NCI-H1092 treated with DMSO at 0.1 percent for 48 hours (cell line): Measurements from ENCODE around the gene E2F1.
"Not testable (repeated sequence)": the region's sequence is repeated elsewhere in the genome, so short reads cannot be mapped to it uniquely, and the experiment has no call there.

Experiments used
- DNase-seq: peaks from one replicate; lab custom pipeline; 2025; lab: John Stamatoyannopoulos, UW

Gene E2F1

GRCh38 chr20:33640287-33640686 lies 45.9 kb downstream of the E2F1 start:
- DNase-seq: no peak

DNA sequence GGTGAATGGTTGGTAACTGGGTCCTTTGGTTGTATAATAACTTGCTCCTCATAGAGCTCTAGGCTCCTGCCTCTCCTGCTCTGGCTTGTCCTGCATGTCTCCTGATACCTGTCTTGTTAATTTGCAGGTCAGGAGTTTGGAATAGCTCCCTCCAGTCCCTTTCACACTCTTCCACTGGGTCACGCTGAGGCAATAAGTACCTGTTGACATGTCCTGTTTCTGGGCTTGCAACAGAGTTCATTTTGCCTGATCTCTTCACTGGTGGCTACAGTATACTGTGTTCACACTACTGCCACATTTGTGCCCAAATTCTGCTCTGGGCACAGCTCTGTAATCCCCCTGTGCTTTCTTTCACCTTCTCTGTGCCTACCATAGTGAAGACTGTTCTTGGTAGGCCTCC lies 49.4 kb downstream of the E2F1 start:
- no peak for DNase-seq

DNA sequence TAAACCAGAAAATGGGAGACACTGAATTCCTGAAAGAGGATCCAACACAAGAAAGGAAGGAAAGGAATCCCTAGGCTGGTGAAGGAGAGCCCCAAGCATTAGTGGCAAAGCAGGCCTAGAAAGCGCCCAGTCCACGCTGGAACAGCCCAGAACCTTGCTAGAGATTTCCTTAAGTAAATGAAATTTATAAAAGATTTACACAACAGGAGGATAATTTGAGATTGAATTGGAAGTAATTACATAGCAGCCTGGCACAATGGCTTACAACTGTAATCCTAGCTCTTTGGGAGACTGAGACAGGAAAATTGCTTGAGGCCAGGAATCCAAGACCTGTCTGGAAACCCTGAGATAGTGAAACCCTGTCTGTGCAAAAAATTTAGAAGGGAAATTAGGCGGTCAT lies 50.8 kb downstream of the E2F1 start:
- DNase-seq: no peak

DNA sequence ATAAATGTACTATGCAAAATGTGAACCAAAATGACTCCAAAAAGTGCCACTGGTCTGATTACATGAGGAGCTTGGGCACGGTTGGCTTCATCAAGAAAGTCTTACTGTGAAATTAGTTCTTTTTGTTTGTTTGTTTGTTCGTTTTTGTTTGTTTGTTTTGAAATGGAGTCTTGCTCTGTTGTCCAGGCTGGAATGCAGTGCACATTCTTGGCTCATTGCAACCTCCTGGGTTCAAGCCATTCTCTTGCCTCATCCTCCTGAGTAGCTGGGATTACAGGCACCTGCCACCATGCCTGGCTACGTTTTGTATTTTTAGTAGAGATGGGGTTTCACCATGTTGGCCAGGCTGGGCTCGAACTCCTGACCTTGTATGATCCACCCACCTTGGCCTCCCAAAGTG lies 54.3 kb downstream of the E2F1 start:
- DNase-seq: not testable (repeated sequence)

DNA sequence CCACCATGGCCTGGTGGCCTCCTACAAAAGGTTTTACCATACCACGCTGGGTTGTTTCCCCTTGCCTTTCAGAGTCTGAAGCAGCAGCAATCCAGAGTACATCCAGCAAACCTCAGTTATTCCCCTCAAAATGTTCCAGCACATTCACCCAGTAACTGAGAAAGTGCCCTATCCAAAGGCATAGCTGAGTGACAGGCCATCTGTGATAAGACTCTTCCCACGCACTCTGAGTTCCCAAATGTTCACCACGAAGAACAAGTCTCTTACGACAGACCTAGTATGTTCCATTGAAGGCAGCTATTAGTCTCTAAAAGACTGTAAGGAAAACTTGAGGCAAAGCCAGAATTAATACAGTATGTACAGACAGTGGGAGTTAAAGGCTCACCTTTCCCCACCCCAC lies 55.7 kb downstream of the E2F1 start:
- no peak for DNase-seq

DNA sequence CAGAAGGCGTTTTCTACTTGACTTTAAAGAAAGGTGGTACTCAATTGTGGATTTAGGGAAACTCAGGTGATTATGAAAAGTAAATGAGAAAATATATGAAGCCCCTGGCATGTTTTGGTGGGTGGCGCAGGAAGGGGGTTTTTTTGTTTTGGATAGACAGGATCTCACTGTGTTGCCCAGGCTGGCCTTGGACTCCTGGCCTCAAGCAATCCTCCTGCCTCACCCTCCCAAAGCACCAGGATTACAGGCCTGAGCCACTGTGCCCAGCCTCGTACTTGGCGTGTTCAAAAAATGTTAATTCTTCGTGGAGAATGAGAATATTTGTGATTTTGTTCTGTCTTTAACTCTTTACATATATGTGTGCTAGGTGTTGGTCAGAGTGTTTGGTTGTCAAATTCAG lies 56.2 kb downstream of the E2F1 start:
- no peak for DNase-seq

- DNase-seq: no peak
Observed at GRCh38 chr20:33629533-33629932, 56.7 kb downstream of the E2F1 start.

DNA sequence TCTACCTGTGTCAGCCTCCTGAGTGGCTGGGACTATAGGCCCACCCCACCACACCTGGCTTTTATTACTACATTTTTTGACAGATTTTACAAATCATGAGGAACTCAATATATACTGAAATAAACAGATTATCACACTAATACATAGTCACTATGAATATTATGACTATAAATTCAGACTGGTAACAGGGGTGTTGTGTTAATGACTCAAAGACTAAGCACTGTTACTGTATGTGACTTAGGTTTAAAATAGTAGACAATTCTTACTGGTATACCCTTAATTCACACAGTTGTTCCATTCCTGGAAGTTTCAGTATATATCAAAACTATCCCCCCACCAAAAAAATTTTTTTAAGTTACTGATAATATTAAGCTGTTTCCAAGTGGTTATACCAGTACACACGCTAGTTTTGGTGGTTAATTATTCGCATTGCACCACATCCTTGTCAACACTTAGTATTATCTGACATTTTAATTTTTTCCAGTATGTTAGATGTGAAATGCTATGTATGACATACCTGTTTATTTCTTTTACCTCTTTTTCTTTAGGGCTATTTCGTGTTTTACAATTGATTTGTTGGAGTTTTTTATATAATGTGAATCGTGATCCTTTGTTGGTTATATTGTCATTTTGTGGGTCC lies 58.5 kb downstream of the E2F1 start:
- no peak for DNase-seq

DNA sequence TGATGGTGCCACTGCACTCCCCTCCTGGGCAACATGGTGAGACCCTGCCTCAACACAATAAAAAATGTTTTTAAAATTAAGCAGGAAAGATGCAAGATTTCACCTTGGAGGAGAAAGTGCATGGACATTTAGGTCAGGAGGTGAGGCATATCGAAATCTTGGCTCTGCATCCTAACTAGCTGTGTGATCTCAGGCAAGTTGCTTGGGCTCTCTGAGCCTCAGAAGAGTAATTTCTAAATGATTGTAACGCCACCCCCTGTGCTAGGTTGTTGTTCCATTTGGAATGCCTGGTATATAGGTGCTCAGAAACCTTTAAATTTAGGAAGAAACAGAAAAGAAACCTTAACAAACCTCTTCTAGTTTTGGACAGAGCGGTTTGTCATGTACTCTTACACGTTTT lies 60.0 kb downstream of the E2F1 start:
- no peak for DNase-seq
